ENCODE data around the gene KRTAP12-1.

The KRTAP12-1 gene, protein sequence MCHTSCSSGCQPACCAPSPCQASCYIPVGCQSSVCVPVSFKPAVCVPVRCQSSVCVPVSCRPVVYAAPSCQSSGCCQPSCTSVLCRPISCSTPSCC

DNA sequence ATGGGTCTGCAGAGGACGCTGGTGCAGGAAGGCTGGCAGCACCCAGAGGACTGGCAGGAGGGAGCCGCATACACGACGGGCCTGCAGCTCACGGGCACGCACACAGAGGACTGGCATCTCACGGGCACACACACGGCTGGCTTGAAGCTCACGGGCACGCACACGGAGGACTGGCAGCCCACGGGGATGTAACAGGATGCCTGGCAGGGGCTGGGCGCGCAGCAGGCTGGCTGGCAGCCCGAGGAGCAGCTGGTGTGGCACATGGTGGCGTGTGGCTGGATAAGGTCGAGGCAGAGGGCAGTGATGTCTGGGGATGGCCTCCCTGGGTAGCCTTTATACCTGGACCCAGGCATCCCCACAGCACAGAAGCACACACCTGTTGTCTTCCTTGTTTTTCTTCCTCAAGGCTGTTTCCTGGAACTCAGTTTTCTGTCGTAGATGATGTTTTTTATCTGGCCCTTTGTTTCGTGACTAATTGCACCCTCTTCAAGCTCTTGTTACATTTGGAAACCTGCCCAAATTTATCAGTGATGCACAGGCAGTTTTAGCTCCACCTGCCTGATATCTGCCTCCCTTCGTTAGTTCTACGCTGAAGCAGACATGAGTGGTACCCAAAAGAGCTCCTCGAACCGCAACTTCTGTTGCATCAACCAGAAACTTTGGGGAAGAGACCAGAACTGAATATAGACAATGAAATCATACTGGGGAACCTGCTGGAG lies at the start of gene KRTAP12-1:
Gene KRTAP12-1 (minus strand): TSS at position 303 of the 719 bp plus-strand sequence. CDS start 40 bp downstream, at position 263.
- H3K4me1 Mint-ChIP-seq, result peaks cover 18% of the 10 kb centered on the region
- peak within 1 kb of the TSS; percentile 46 for H3K27ac Mint-ChIP-seq (ENCODE audit: low read depth)
- H3K9me3 Mint-ChIP-seq, result no peaks in the 10 kb centered on the region
- ATAC-seq (replicated peaks; ENCODE audit: extremely low read depth, poor library complexity, severe bottlenecking) (no peak), DNase-seq (ENCODE audit: low spot score in 2 of 2) (no peak)
- H3K4me3 Mint-ChIP-seq, result no peak within 1 kb of the TSS
- peaks cover 18% of the 10 kb centered on the region for H3K27me3 Mint-ChIP-seq
- no peaks in the 10 kb centered on the region for H3K36me3 Mint-ChIP-seq (ENCODE audit: insufficient read depth)

DNA sequence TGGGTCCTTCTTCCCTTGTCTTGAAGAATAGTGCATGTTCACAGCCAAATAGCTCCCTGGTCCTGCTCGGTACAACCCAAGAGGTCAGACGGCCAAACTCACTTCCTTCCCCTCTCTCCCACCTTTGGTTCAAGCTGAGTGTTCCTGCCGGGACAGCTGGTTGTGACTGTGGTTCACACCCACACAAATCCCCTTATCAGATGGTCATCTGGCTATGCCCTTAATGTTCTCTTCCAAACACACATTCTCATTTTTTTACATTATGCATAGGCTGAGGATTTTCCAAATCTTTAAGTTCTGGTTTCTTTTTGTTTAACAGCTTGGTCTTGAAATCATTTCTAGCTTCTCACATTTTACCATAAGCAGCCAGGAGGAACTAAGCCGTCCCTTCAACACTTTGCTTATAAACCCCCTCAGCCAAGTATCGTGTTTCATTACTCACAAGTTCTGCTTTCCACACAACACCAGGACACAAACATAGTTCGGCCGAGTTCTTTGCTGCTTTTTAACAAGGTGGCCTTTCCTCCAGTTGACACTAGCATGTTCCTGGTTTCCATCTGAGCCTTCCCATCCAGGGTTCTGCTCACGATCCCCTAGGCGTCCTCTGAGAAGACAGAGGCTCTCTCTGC lies 49.1 kb upstream of the KRTAP12-1 start:
- peaks cover 40% of the 10 kb centered on the region for H3K27me3 Mint-ChIP-seq
- H3K27ac Mint-ChIP-seq (ENCODE audit: low read depth), result no peak overlapping the region
- DNase-seq (ENCODE audit: low spot score in 2 of 2), result no peak

DNA sequence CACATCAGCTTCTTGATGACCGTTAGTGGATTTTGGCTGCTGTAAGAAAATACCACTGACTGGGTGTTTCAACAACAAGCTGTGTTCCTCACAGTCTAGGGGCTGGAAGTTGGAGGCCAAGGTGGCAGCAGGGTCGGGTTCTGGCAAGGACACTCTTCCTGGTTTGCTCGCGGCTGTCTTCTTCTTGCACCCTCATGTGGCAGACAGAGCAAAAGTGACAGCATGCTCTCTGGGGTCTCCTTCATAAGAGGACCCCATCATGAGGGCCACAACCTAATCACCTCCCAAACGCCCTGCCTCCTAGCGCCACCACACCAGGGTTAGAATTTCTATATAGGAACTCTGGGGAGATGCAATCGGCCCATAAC lies 48.0 kb upstream of the KRTAP12-1 start:
- ATAC-seq (replicated peaks; ENCODE audit: extremely low read depth, poor library complexity, severe bottlenecking), result no peak
- Mint-ChIP-seq H3K9me3 (no peaks in the 10 kb centered on the region), H3K27ac (ENCODE audit: low read depth) (no peak overlapping the region), H3K36me3 (ENCODE audit: insufficient read depth) (peaks cover 2% of the 10 kb centered on the region), H3K4me3 (no peak overlapping the region), H3K27me3 (peaks cover 47% of the 10 kb centered on the region), H3K4me1 (no peaks in the 10 kb centered on the region)
- DNase-seq (ENCODE audit: low spot score in 2 of 2), result no peak

More for the DNA sequence above, 49.1 kb upstream of the KRTAP12-1 start:
- no peak for ATAC-seq (replicated peaks; ENCODE audit: extremely low read depth, poor library complexity, severe bottlenecking)
- no peak overlapping the region for H3K4me3 Mint-ChIP-seq
- H3K36me3 Mint-ChIP-seq (ENCODE audit: insufficient read depth), result peaks cover 2% of the 10 kb centered on the region
- H3K4me1 Mint-ChIP-seq, result no peaks in the 10 kb centered on the region
- no peaks in the 10 kb centered on the region for H3K9me3 Mint-ChIP-seq

DNA sequence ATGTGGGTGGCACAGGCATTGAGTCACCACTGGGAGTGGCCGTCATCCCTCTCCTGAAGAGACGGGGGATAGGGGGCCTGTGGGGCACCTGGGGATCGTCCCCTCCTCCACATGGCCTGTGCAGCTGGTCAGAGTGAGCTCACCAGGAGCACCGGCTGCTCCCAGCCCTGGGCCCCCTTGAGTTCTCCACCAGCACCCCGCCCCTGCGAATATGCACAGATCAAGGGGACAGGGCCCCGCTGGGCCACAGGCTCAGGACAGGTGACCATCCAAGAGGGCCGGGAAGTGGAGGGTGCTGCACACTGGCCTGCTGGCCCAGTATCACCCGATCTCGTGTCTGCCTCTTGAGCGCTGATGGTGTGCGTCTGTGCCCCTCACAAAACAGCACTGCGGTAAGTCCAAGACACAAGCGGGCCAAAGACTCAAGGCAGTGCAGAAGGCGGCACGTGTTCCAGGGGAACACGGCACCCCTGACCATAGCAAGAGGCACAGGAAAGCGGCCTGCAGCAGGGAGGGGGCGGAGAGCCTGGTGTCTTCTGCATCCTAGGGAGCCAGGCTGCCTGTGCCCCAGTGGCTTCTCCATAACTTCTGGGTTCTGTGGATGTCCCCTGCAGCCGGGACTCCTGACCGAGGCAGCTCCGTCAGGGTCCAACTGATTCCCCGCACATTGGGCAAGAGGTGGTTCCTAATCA lies 47.5 kb upstream of the KRTAP12-1 start:
- Mint-ChIP-seq H3K27ac (ENCODE audit: low read depth) (no peak overlapping the region), H3K4me3 (no peak overlapping the region), H3K27me3 (peaks cover 47% of the 10 kb centered on the region), H3K9me3 (no peaks in the 10 kb centered on the region), H3K36me3 (ENCODE audit: insufficient read depth) (peaks cover 2% of the 10 kb centered on the region), H3K4me1 (no peaks in the 10 kb centered on the region)
- ATAC-seq (replicated peaks; ENCODE audit: extremely low read depth, poor library complexity, severe bottlenecking) (no peak), DNase-seq (ENCODE audit: low spot score in 2 of 2) (no peak)

DNA sequence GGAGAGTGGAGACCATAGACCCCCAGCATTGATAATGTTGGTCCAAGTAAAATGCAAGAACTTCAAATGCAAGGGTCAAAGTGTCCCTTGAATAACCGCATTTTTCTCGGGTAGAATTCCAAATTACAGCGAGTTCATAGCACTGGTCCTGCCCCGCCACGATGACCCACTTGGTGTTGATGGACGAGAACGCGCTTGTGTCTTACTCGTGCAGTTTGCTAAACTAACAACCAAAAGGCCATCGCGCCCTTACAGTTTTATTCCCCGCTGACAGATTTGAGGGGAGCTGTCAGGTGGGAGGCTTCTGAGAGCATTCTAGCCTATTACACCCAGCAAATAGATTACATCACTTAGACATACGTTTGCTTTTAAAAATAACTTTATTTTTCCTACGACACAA lies 46.8 kb upstream of the KRTAP12-1 start:
- DNase-seq (ENCODE audit: low spot score in 2 of 2), result no peak
- H3K9me3 Mint-ChIP-seq, result no peaks in the 10 kb centered on the region
- no peak overlapping the region for H3K27ac Mint-ChIP-seq (ENCODE audit: low read depth)
- H3K4me1 Mint-ChIP-seq, result peaks cover 5% of the 10 kb centered on the region
- no peak for ATAC-seq (replicated peaks; ENCODE audit: extremely low read depth, poor library complexity, severe bottlenecking)
- H3K36me3 Mint-ChIP-seq (ENCODE audit: insufficient read depth), result peaks cover 2% of the 10 kb centered on the region
- H3K4me3 Mint-ChIP-seq, result no peak overlapping the region
- H3K27me3 Mint-ChIP-seq, result peaks cover 47% of the 10 kb centered on the region

DNA sequence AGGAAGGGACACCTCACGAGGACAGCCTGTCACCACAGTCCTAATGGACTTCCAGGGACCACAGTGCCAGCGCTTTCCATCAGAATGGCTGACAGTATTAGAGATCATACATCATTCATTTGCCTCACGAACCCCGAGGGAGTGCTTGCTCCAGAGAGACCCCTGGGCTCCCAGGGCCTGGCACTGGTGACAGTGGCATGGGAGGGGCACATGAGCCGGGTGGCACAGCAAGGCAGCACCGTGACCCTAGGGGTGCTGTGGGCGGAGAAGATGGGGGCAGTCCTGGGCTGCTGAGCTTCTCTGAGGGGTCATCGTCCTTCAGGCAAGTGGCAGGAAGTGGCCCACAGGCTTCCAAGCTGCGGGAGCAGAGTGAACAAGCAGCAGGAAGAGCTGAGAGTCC lies 45.8 kb upstream of the KRTAP12-1 start:
- Mint-ChIP-seq H3K4me1 (peaks cover 13% of the 10 kb centered on the region), H3K9me3 (no peaks in the 10 kb centered on the region), H3K27ac (ENCODE audit: low read depth) (no peak overlapping the region), H3K4me3 (no peak overlapping the region), H3K27me3 (peaks cover 47% of the 10 kb centered on the region), H3K36me3 (ENCODE audit: insufficient read depth) (peaks cover 2% of the 10 kb centered on the region)
- DNase-seq (ENCODE audit: low spot score in 2 of 2), result no peak
- ATAC-seq (replicated peaks; ENCODE audit: extremely low read depth, poor library complexity, severe bottlenecking), result no peak

DNA sequence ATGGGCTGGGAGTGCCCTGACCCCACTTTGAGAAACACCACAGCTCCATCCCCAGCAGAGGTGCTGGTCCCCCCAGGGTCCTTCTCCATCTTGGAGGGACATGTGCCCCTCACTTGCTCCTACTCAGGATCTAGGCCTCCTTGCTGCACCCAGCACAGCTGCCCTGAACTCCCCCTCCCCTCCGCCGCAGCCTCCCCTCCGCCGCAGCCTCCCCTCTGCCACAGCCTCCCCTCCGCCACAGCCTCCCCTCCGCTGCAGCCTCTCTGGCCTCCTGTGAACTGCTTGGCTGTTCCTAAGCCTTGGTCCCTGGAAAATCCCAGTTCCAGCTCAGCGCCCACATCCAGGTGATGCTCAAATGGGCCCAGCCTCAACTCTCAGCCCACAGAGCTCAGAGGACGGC lies 45.4 kb upstream of the KRTAP12-1 start:
- no peak overlapping the region for H3K4me3 Mint-ChIP-seq
- peaks cover 49% of the 10 kb centered on the region for H3K27me3 Mint-ChIP-seq
- ATAC-seq (replicated peaks; ENCODE audit: extremely low read depth, poor library complexity, severe bottlenecking), result no peak
- H3K27ac Mint-ChIP-seq (ENCODE audit: low read depth), result no peak overlapping the region
- H3K4me1 Mint-ChIP-seq, result peaks cover 17% of the 10 kb centered on the region
- DNase-seq (ENCODE audit: low spot score in 2 of 2), result no peak
- H3K9me3 Mint-ChIP-seq, result no peaks in the 10 kb centered on the region
- peaks cover 2% of the 10 kb centered on the region for H3K36me3 Mint-ChIP-seq (ENCODE audit: insufficient read depth)

DNA sequence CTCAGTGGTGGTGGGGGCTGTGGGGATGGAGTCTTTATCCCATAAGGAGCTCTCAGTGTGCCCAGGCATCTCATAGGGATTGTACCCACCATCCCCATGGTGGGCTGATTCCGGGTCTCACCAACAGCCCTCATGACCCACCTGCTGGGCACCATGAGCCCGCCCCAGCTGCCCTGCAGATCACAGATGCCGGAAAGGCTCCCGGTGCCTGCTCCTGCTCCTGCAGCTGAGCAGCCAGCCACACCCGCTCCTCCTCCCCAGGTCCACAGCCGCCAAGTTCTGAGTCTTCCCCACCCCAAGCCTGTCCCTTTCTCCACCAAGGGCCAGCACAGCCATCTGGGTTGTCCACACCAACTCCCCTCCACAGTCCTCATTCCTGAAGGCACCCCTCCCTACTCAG lies 44.9 kb upstream of the KRTAP12-1 start:
- no peak overlapping the region for H3K4me3 Mint-ChIP-seq
- no peak for DNase-seq (ENCODE audit: low spot score in 2 of 2)
- no peak for ATAC-seq (replicated peaks; ENCODE audit: extremely low read depth, poor library complexity, severe bottlenecking)
- no peaks in the 10 kb centered on the region for H3K9me3 Mint-ChIP-seq
- peaks cover 2% of the 10 kb centered on the region for H3K36me3 Mint-ChIP-seq (ENCODE audit: insufficient read depth)
- no peak overlapping the region for H3K27ac Mint-ChIP-seq (ENCODE audit: low read depth)
- H3K27me3 Mint-ChIP-seq, result peaks cover 45% of the 10 kb centered on the region
- H3K4me1 Mint-ChIP-seq, result peaks cover 17% of the 10 kb centered on the region

DNA sequence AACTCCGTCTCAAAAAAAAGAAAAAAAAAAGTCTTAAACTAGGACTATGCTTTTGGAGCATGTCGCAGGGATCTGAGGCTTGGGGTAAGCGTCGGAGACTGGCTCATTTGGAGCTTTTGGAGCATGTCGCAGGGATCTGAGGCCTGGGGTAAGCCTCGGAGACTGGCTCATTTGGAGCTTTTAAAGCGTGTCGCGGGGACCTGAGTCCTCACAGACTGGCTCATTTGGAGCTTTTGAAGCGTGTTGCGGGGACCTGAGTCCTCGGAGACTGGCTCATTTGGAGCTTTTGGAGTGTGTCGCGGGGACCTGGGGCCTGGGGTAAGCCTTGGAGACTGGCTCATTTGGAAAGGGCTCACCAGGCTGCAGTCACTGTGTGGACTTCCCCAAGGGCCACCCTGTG lies 43.0 kb upstream of the KRTAP12-1 start:
- DNase-seq (ENCODE audit: low spot score in 2 of 2) (no peak), ATAC-seq (replicated peaks; ENCODE audit: extremely low read depth, poor library complexity, severe bottlenecking) (no peak)
- peaks cover 56% of the 10 kb centered on the region for H3K27me3 Mint-ChIP-seq
- H3K4me1 Mint-ChIP-seq, result peaks cover 17% of the 10 kb centered on the region
- peaks cover 2% of the 10 kb centered on the region for H3K36me3 Mint-ChIP-seq (ENCODE audit: insufficient read depth)
- no peak overlapping the region for H3K27ac Mint-ChIP-seq (ENCODE audit: low read depth)
- no peaks in the 10 kb centered on the region for H3K9me3 Mint-ChIP-seq
- H3K4me3 Mint-ChIP-seq, result no peak overlapping the region

DNA sequence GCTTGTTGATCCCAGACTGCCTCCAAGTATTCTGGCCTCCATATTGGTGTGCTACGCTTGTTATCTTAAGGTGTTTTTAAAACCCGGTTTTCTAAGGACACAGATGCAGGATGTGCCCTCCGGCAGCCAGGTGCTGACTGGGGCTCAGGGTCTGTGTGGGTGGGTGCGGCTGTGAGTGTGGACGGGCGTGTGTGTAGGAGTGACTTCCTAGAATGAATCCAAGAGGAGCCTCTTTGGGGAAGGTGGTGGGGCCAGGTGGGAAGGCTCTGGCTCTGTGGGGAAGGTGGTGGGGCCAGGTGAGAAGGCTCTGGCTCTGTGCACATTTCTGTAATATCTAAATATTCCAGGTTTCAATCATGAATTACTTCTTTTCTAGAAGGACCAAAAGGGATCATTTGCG lies 42.2 kb upstream of the KRTAP12-1 start:
- Mint-ChIP-seq H3K9me3 (no peaks in the 10 kb centered on the region), H3K4me3 (no peak overlapping the region), H3K27me3 (peaks cover 64% of the 10 kb centered on the region), H3K36me3 (ENCODE audit: insufficient read depth) (peaks cover 2% of the 10 kb centered on the region), H3K27ac (ENCODE audit: low read depth) (peak overlapping the region; percentile 74), H3K4me1 (peaks cover 17% of the 10 kb centered on the region)
- no peak for ATAC-seq (replicated peaks; ENCODE audit: extremely low read depth, poor library complexity, severe bottlenecking)
- DNase-seq (ENCODE audit: low spot score in 2 of 2), result no peak

DNA sequence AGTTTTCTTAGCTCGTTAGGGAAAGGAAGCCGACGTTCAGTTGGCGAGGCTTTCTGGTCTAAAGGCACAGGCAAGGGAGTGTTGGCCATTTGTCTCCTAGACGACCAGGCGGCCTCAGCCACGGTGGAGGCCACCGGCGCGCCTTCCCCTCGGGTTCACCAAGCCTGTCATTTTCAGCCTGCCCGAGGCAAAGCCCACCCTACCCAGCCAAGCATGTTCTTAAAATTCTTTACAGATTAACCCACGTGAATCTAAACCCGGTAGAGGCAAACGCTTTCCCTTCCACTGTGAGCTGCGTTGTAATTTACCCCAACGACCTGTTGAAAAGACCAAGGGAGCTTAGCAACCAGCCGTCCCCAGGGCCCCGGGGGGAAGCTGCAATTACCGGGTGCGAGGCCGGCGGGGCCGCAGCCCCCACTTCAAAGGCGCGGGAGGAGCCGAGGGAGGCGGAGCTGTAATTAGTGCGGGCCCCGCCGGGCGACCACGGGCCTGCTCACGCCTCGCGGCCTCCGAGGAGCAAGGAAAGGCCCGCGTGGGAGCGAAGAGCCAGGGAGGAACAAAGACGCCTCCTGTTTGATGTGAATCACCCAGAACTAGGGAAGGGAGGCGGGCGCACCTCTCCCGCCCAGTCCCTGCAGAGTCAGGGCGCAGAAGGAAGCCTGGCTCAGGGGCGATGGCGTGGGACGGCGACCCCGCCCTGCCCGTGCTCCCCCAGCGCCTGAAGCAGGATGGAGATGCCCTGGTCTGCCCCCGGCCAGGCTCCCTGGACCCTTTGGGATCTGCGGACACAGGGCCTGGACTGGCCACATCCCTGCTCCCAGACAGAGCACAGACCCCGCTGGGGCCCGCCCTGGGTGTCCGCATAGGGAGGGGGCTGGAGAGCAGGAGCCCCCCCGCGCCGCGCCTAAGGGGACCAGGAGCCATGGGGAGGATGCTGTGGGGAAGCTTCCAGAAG lies 41.5 kb upstream of the KRTAP12-1 start:
- no peaks in the 10 kb centered on the region for H3K9me3 Mint-ChIP-seq
- peaks cover 17% of the 10 kb centered on the region for H3K4me1 Mint-ChIP-seq
- H3K27me3 Mint-ChIP-seq, result peaks cover 71% of the 10 kb centered on the region
- H3K36me3 Mint-ChIP-seq (ENCODE audit: insufficient read depth), result peaks cover 2% of the 10 kb centered on the region
- peak overlapping the region; percentile 73 for H3K4me3 Mint-ChIP-seq
- DNase-seq (ENCODE audit: low spot score in 2 of 2), result no peak
- peak overlapping the region; percentile 74 for H3K27ac Mint-ChIP-seq (ENCODE audit: low read depth)
- ATAC-seq (replicated peaks; ENCODE audit: extremely low read depth, poor library complexity, severe bottlenecking), result peak; percentile 56

DNA sequence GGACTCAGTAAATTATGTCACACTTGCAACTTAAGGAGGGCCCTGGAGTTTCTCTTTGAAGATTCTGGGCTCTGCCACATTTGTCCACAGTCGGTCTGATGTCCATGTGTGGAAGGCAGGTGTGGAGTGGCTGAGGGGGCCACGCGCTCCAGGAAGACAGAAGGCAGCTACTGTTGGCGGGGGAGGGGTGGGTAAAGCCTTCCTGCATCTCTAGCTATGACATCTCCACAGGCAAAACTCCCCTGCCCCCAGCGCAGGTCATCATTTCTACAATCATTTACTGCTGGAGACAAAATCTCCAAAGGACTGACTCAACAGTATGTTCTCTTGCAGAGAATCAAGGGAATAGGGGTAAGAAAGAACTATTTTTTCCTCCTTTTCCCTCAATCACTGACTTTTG lies 40.8 kb upstream of the KRTAP12-1 start:
- peak overlapping the region; percentile 73 for H3K4me3 Mint-ChIP-seq
- no peaks in the 10 kb centered on the region for H3K36me3 Mint-ChIP-seq (ENCODE audit: insufficient read depth)
- peak overlapping the region; percentile 61 for H3K27ac Mint-ChIP-seq (ENCODE audit: low read depth)
- ATAC-seq (replicated peaks; ENCODE audit: extremely low read depth, poor library complexity, severe bottlenecking), result no peak
- peaks cover 17% of the 10 kb centered on the region for H3K4me1 Mint-ChIP-seq
- H3K27me3 Mint-ChIP-seq, result peaks cover 74% of the 10 kb centered on the region
- no peak for DNase-seq (ENCODE audit: low spot score in 2 of 2)
- no peaks in the 10 kb centered on the region for H3K9me3 Mint-ChIP-seq
